H9 (cell line): Measurements from ENCODE around the gene MITF. TPM values are rescaled to one million over a fixed set of nuclear protein-coding genes. Genes with fewer than 3 reads are reported as not detected.

ENCODE experiments used
- DNase-seq: peaks from one replicate; pipeline ENCODE4 v3.0.0-alpha.2; 2017
- H2AFZ ChIP-seq: one replicate; pipeline ENCODE4 v1.6.1; 2013; ENCODE audit warnings: mild to moderate bottlenecking, low read length, control low read depth, moderate library complexity
- H2AK5ac ChIP-seq: 2 replicates; pipeline ENCODE4 v1.6.1; 2013; ENCODE audit warnings: low read length, control low read depth, mixed read lengths; ENCODE audit not compliant: insufficient read length
- H2BK120ac ChIP-seq: one replicate; pipeline ENCODE4 v1.6.1; 2013; ENCODE audit warnings: low read depth, mild to moderate bottlenecking, low read length, control low read depth, inconsistent platforms; ENCODE audit not compliant: poor library complexity, severe bottlenecking
- H2BK12ac ChIP-seq: 2 replicates; pipeline ENCODE4 v1.6.1; 2013; ENCODE audit warnings: low read length, control low read depth, mixed read lengths, low read depth; ENCODE audit not compliant: insufficient read length
- H2BK15ac ChIP-seq: 2 replicates; pipeline ENCODE4 v1.6.1; 2013; ENCODE audit warnings: low read depth, low read length, control low read depth
- H2BK20ac ChIP-seq: one replicate; pipeline ENCODE4 v1.6.1; 2013; ENCODE audit warnings: low read depth, mild to moderate bottlenecking, low read length, control low read depth, inconsistent platforms; ENCODE audit not compliant: poor library complexity, severe bottlenecking
- H2BK5ac ChIP-seq: 2 replicates; pipeline ENCODE4 v1.6.1; 2013; ENCODE audit warnings: low read length, control low read depth, mixed read lengths; ENCODE audit not compliant: insufficient read length
- H3K14ac ChIP-seq: 2 replicates; pipeline ENCODE4 v1.6.1; 2013; ENCODE audit warnings: low read length, control low read depth; ENCODE audit not compliant: insufficient read depth
- H3K18ac ChIP-seq: 2 replicates; pipeline ENCODE4 v1.6.1; 2013; ENCODE audit warnings: low read depth, mild to moderate bottlenecking, mixed read lengths, low read length, control low read depth; ENCODE audit not compliant: insufficient read length
- H3K23ac ChIP-seq: 2 replicates; pipeline ENCODE4 v1.6.1; 2013; ENCODE audit warnings: low read length, control low read depth, mixed read lengths, low read depth; ENCODE audit not compliant: insufficient read length
- H3K23me2 ChIP-seq: 2 replicates; pipeline ENCODE4 v1.6.1; 2013; ENCODE audit warnings: low read depth, mild to moderate bottlenecking, mixed read lengths, low read length, control low read depth; ENCODE audit not compliant: insufficient read length, poor library complexity, severe bottlenecking
- H3K27ac ChIP-seq: 2 replicates; pipeline ENCODE4 v1.5.1; 2013; ENCODE audit warnings: low read length, control low read depth, mixed read lengths, low read depth; ENCODE audit not compliant: insufficient read length
- H3K27me3 ChIP-seq: 2 replicates; pipeline ENCODE4 v1.6.1; 2013; ENCODE audit warnings: low read length, control low read depth, inconsistent platforms; ENCODE audit not compliant: insufficient read depth
- H3K4ac ChIP-seq: 2 replicates; pipeline ENCODE4 v1.6.1; 2013; ENCODE audit warnings: low read depth, mild to moderate bottlenecking, control low read depth, inconsistent platforms, low read length, moderate library complexity
- H3K4me1 ChIP-seq: 2 replicates; pipeline ENCODE4 v1.6.1; 2013; ENCODE audit warnings: low read length, control low read depth, inconsistent platforms; ENCODE audit not compliant: insufficient read depth
- H3K4me2 ChIP-seq: 2 replicates; pipeline ENCODE4 v1.6.1; 2013; ENCODE audit warnings: low read length, control low read depth, mixed read lengths; ENCODE audit not compliant: insufficient read length, insufficient read depth
- H3K56ac ChIP-seq: 2 replicates; pipeline ENCODE4 v1.6.1; 2013; ENCODE audit warnings: low read depth, mild to moderate bottlenecking, mixed read lengths, low read length, control low read depth; ENCODE audit not compliant: insufficient read length
- H3K79me1 ChIP-seq: 2 replicates; pipeline ENCODE4 v1.6.1; 2013; ENCODE audit warnings: low read depth, mild to moderate bottlenecking, moderate library complexity, low read length, control low read depth, inconsistent platforms; ENCODE audit not compliant: insufficient read depth, poor library complexity, severe bottlenecking
- H3K79me2 ChIP-seq: 2 replicates; pipeline ENCODE4 v1.6.1; 2013; ENCODE audit warnings: low read length, control low read depth, inconsistent platforms; ENCODE audit not compliant: insufficient read depth
- H3K9ac ChIP-seq: 2 replicates; pipeline ENCODE4 v1.6.1; 2013; ENCODE audit warnings: low read length, control low read depth, mixed read lengths; ENCODE audit not compliant: insufficient read length; ENCODE audit errors: extremely low read depth
- H3K9me3 ChIP-seq: one replicate; pipeline ENCODE4 v1.6.1; 2013; ENCODE audit warnings: low read depth, low read length, inconsistent platforms; ENCODE audit not compliant: control insufficient read depth
- H3T11ph ChIP-seq: one replicate; pipeline ENCODE4 v1.6.1; 2013; ENCODE audit warnings: mild to moderate bottlenecking, low read length, control low read depth, inconsistent platforms
- H4K20me1 ChIP-seq: one replicate; pipeline ENCODE4 v1.6.1; 2013; ENCODE audit not compliant: control insufficient read depth, insufficient read length, insufficient read depth
- H4K5ac ChIP-seq: 2 replicates; pipeline ENCODE4 v1.6.1; 2013; ENCODE audit warnings: low read depth, mild to moderate bottlenecking, mixed read lengths, low read length, control low read depth; ENCODE audit not compliant: insufficient read length
- H4K8ac ChIP-seq: replicated peaks from 2 replicates; pipeline ENCODE4 v1.6.1; 2013; ENCODE audit warnings: low read length, control low read depth, mixed read lengths, low read depth; ENCODE audit not compliant: insufficient read length
- H4K91ac ChIP-seq: 2 replicates; pipeline ENCODE4 v1.6.1; 2013; ENCODE audit warnings: low read depth, mild to moderate bottlenecking, moderate library complexity, mixed read lengths, low read length, control low read depth; ENCODE audit not compliant: insufficient read length
- H3K27ac Mint-ChIP-seq, 3 experiments: 2 replicates in 2 of 3; 3 replicates in 1 of 3; pipeline ENCODE4 v1.8.0; 2020 to 2021; ENCODE audit warnings: mixed read lengths in 3 of 3, mild to moderate bottlenecking in 1 of 3, moderate library complexity in 1 of 3
- H3K27me3 Mint-ChIP-seq: 2 replicates; pipeline ENCODE4 v1.8.0; 2021; ENCODE audit warnings: low read depth, mild to moderate bottlenecking, moderate library complexity, mixed read lengths
- H3K36me3 Mint-ChIP-seq, 3 experiments: 2 replicates in 2 of 3; 3 replicates in 1 of 3; pipeline ENCODE4 v1.8.0; 2020 to 2021; ENCODE audit warnings: low read depth in 3 of 3, mixed read lengths in 3 of 3; ENCODE audit not compliant: insufficient read depth in 1 of 3
- H3K4me1 Mint-ChIP-seq, 2 experiments: 2 replicates each; pipeline ENCODE4 v1.8.0; 2020; ENCODE audit warnings: mixed read lengths in 2 of 2
- H3K4me3 Mint-ChIP-seq, 2 experiments: 2 replicates in 1 of 2; 3 replicates in 1 of 2; pipeline ENCODE4 v1.8.0; 2020 to 2021; ENCODE audit warnings: mild to moderate bottlenecking in 2 of 2, mixed read lengths in 2 of 2, moderate library complexity in 1 of 2
- H3K9me3 Mint-ChIP-seq, 2 experiments: 2 replicates in 1 of 2; 3 replicates in 1 of 2; pipeline ENCODE4 v1.8.0; 2020; ENCODE audit warnings: mild to moderate bottlenecking in 2 of 2, mixed read lengths in 2 of 2, moderate library complexity in 1 of 2
- CTCF ChIP-seq: fragments of 200-600 bp; sonication (generic); conservative IDR thresholded peaks from 3 replicates; pipeline ENCODE4 v1.8.0; 2021; ENCODE audit warnings: antibody characterized with exemption, mild to moderate bottlenecking
- WGBS: extraction: QIAGEN DNeasy Blood & Tissue Kit; methylation state at CpG from one replicate; pipeline ENCODE4 v1.1.7; 2013; ENCODE audit warnings: missing lambda C conversion rate, low lambda C conversion rate, mixed read lengths; ENCODE audit not compliant: insufficient read length; ENCODE audit errors: extremely low coverage; 5-methylcytosine and 5-hydroxymethylcytosine counted together
- total RNA-seq: library from RNA; stranded (reverse); gene quantifications from 2 replicates; pipeline ENCODE4 v1.2.1, GENCODE V29; 2021

Gene MITF
- total RNA-seq, 1 experiment from 2014 or later, result 0.81 TPM

DNA sequence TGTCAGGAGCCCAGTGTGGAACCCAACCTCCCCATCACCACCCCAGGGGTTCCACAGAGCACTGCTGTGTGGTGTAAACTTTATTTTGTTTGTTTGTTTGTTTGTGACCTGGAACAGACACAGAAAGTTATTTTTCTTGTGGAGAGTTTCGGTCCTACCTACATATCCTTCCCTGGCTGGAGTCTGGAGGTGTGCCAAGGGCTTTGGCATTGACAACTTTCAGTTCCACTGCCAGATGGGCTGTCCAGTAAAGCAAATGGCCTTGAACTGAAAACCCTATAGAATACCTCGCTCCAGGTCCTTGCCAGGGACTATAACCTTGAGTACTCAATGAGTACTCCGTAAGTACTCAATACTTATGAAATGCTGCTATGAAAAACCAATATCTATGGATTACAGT is 103.5 kb downstream of the MITF start:
- H3K4me3 Mint-ChIP-seq, result no peak overlapping the region
- Histone ChIP-seq H3K79me2 (no peaks in the 10 kb centered on the region), H3K4me1 (no peaks in the 10 kb centered on the region), H3K27me3 (no peaks in the 10 kb centered on the region), H2BK15ac (no peak overlapping the region), H2AFZ (no peak overlapping the region), H2BK12ac (no peak overlapping the region), H3K79me1 (no peaks in the 10 kb centered on the region), H3K23ac (no peak overlapping the region), H3K4ac (no peak overlapping the region), H4K20me1 (no peaks in the 10 kb centered on the region), H3K23me2 (no peaks in the 10 kb centered on the region), H2BK120ac (no peak overlapping the region), H3K14ac (no peak overlapping the region), H3T11ph (no peak overlapping the region), H4K91ac (no peak overlapping the region), H3K56ac (no peak overlapping the region), H4K5ac (no peak overlapping the region), H3K9ac (no peak overlapping the region), H3K18ac (no peak overlapping the region), H4K8ac (no peak overlapping the region), H3K4me2 (no peak overlapping the region), H2AK5ac (no peak overlapping the region), H2BK20ac (no peak overlapping the region), H2BK5ac (no peak overlapping the region), H3K9me3 (no peaks in the 10 kb centered on the region), H3K27ac (no peak overlapping the region)
- no peak for DNase-seq
- H3K4me1 Mint-ChIP-seq, result no peaks in the 10 kb centered on the region
- H3K9me3 Mint-ChIP-seq, result no peaks in the 10 kb centered on the region
- H3K27ac Mint-ChIP-seq, result no peak overlapping the region
- whole genome bisulfite sequencing, result no CpG with 5 or more reads among the region's 3 CpGs
- no peaks in the 10 kb centered on the region for H3K36me3 Mint-ChIP-seq
- no peaks in the 10 kb centered on the region; the same call in 1 of the 2 replicates for H3K27me3 Mint-ChIP-seq
- no peak for TF ChIP-seq CTCF
